Measurements from ENCODE around the gene HJURP.

DNA sequence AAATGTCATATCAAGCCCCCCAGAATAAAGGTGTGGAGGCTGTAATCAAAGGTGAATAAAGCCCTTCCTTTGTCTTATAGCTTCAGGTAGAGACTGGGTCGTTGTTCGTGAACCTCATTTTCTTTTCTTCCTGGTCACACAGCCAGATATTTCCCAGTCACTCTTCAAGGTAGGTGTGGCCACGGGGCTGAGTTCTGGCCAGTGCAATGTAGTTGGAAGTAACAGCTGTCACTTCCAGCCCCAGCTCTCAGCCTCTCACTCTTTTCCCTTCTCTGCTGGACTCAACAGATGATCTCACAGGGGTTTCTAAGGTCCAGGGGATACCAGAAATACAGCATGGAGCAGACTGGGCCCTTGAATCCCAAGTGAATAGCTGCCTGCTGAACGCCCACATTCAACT, 47.0 kb upstream of the HJURP start:
- TF ChIP-seq, protein P1, sequence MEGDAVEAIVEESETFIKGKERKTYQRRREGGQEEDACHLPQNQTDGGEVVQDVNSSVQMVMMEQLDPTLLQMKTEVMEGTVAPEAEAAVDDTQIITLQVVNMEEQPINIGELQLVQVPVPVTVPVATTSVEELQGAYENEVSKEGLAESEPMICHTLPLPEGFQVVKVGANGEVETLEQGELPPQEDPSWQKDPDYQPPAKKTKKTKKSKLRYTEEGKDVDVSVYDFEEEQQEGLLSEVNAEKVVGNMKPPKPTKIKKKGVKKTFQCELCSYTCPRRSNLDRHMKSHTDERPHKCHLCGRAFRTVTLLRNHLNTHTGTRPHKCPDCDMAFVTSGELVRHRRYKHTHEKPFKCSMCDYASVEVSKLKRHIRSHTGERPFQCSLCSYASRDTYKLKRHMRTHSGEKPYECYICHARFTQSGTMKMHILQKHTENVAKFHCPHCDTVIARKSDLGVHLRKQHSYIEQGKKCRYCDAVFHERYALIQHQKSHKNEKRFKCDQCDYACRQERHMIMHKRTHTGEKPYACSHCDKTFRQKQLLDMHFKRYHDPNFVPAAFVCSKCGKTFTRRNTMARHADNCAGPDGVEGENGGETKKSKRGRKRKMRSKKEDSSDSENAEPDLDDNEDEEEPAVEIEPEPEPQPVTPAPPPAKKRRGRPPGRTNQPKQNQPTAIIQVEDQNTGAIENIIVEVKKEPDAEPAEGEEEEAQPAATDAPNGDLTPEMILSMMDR (IDR thresholded peaks at IDR 0.05) = no peak
- TF ChIP-seq POLR2A (IDR thresholded peaks at IDR 0.05) = no peak
